Cardiac muscle cell (in vitro differentiated cells and primary cell): ENCODE data around the gene IARS1. TPM values are rescaled to one million over a fixed set of nuclear protein-coding genes. Genes with fewer than 3 reads are reported as not detected.
A peak's percentile ranks its signal among the peaks of the same experiment; 100 is the strongest.

Source experiments
- DNase-seq, 2 donors: peaks; one replicate each; pipeline versions ENCODE4 v3.0.0 to v3.0.0-alpha.2; 2010 to 2017; ENCODE audit warnings: low read depth in 1 of 2, low spot score in 1 of 2
- H3K27ac ChIP-seq: fragments of 200-600 bp; sonication (generic); 2 replicates; pipeline ENCODE4 v1.5.1; 2016
- H3K27me3 ChIP-seq: fragments of 200-600 bp; sonication (generic); 2 replicates; pipeline ENCODE4 v1.6.0; 2016; ENCODE audit warnings: control low read depth
- H3K36me3 ChIP-seq: fragments of 200-600 bp; sonication (generic); 2 replicates; pipeline ENCODE4 v1.5.1; 2016; ENCODE audit warnings: control low read depth
- H3K4me1 ChIP-seq: fragments of 200-600 bp; sonication (generic); 2 replicates; pipeline ENCODE4 v1.8.1; 2017; ENCODE audit warnings: low read depth, mild to moderate bottlenecking, mixed run types
- H3K4me3 ChIP-seq: fragments of 200-600 bp; sonication (generic); 2 replicates; pipeline ENCODE4 v1.5.1; 2016; ENCODE audit warnings: mild to moderate bottlenecking
- H3K9me3 ChIP-seq: fragments of 200-600 bp; sonication (generic); 2 replicates; pipeline ENCODE4 v1.5.1; 2017; ENCODE audit warnings: low read depth, mild to moderate bottlenecking, control low read depth
- polyA plus RNA-seq: library from polyadenylated mRNA; unstranded; fragments of >200 nt; fragmentation: Nextera tagmentation; extraction: Ambion mirVana; gene quantifications from 2 replicates; pipeline ENCODE4 v1.2.1, GENCODE V29; 2016
- total RNA-seq: library from RNA; depleted of rRNA; stranded (reverse); fragments of >200 nt; gene quantifications from 2 replicates; pipeline ENCODE4 v1.2.3, GENCODE V29; 2016
- TF ChIP-seq, protein P1 (sequence below): IDR thresholded peaks from 2 replicates; pipeline ENCODE4 v1.5.1; 2012; ENCODE audit warnings: low read depth, mild to moderate bottlenecking, low read length

Gene IARS1
- total and polyA plus RNA-seq, 2 experiments from 2014 or later, result 87.1 to 96.3 TPM

DNA sequence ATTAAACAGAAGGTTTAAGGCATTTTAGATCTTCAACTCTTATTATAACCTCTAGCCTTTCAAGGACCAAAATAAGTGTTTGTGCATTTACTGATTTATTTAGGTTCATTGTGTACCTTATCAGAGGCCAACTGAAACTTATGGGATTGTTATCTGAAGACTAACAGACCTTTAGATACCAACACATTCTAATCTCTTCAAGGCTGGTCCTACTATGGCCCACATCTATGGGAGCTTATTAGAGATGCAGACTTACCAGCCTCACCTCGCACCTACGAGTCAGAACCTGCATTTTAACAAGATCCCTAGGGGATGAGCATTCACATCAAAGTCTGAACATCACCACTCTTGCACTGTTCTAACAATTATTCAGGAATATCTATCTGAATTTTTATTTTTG is 1.9 kb downstream of the IARS1 start:
- DNase-seq, result no peak
- Histone ChIP-seq H3K36me3 (peaks cover 7% of the 10 kb centered on the region), H3K27me3 (no peaks in the 10 kb centered on the region), H3K9me3 (no peaks in the 10 kb centered on the region), H3K27ac (no peak overlapping the region), H3K4me1 (peaks cover 31% of the 10 kb centered on the region), H3K4me3 (no peak overlapping the region)
- TF ChIP-seq, protein P1, sequence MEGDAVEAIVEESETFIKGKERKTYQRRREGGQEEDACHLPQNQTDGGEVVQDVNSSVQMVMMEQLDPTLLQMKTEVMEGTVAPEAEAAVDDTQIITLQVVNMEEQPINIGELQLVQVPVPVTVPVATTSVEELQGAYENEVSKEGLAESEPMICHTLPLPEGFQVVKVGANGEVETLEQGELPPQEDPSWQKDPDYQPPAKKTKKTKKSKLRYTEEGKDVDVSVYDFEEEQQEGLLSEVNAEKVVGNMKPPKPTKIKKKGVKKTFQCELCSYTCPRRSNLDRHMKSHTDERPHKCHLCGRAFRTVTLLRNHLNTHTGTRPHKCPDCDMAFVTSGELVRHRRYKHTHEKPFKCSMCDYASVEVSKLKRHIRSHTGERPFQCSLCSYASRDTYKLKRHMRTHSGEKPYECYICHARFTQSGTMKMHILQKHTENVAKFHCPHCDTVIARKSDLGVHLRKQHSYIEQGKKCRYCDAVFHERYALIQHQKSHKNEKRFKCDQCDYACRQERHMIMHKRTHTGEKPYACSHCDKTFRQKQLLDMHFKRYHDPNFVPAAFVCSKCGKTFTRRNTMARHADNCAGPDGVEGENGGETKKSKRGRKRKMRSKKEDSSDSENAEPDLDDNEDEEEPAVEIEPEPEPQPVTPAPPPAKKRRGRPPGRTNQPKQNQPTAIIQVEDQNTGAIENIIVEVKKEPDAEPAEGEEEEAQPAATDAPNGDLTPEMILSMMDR, result no peak

DNA sequence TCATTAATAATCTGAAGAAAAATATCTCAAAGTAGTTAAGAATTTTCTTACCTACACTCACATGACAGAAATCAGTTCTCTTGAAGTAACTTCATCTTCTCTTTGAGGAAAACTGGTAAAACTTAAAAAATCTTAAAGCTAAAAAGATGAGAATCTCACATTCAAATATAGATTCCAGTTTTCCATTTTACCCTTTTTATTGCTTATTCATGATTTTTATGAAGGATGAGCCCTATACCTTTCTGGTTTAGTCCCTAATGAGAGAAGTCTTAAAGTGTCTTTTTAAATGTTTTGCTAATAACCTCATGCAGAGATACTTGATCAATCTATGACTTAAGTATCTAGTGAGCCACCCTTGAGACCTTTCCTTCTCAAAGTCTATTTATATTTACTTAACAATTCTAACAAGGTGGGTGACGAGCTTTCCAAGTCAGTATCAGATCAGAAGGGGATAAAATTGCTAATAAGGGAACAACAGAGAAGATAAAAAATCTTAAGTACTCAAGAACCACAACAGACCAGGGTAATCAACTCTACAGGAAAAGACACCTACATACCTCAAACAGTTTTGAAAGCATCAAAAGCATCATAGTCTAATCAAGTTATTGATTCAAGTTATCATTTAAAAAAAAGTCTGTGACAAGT is 2.6 kb downstream of the IARS1 start:
- TF ChIP-seq, protein P1, result no peak
- peaks cover 13% of the 10 kb centered on the region for H3K36me3 ChIP-seq
- peaks cover 26% of the 10 kb centered on the region for H3K4me1 ChIP-seq
- no peak overlapping the region for H3K27ac ChIP-seq
- no peaks in the 10 kb centered on the region for H3K9me3 ChIP-seq
- no peak overlapping the region for H3K4me3 ChIP-seq
- H3K27me3 ChIP-seq, result no peaks in the 10 kb centered on the region
- DNase-seq, result no peak

DNA sequence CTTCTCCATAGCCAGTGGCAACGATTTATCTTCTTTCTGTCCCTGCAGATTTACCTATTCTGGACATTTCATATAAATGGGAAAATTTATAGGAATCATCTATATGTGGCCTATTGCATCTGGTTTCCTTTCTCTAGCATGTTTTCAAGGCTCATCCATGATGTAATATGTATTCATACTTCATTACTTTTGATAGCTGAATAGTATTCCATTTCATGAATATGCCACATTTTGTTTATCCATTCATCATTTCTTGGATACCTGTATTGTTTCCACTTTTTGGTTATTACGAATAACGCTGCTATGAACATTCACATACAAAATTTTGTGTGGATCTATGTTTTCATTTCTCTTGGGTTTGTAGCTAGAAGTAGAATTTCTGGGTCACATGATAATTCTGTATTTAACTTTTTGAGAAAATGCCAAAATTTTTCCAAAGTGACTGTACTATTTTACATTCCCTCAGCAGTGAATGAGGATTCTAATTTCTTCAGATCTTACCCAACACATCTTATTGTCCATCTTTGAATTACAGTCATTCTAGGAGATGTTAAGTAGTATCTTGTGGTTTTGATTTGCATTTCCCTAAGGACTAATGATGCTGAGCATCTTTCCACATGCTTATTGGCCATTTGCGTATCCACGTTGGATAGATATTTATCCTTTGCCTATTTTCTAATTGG is 3.6 kb downstream of the IARS1 start:
- H3K4me1 ChIP-seq, result peaks cover 15% of the 10 kb centered on the region
- H3K27ac ChIP-seq, result no peak overlapping the region
- no peaks in the 10 kb centered on the region for H3K27me3 ChIP-seq
- TF ChIP-seq, protein P1, result no peak
- no peak overlapping the region for H3K4me3 ChIP-seq
- H3K9me3 ChIP-seq, result no peaks in the 10 kb centered on the region
- peak in 1 of 2 donors; percentile 37 for DNase-seq
- H3K36me3 ChIP-seq, result peaks cover 23% of the 10 kb centered on the region

DNA sequence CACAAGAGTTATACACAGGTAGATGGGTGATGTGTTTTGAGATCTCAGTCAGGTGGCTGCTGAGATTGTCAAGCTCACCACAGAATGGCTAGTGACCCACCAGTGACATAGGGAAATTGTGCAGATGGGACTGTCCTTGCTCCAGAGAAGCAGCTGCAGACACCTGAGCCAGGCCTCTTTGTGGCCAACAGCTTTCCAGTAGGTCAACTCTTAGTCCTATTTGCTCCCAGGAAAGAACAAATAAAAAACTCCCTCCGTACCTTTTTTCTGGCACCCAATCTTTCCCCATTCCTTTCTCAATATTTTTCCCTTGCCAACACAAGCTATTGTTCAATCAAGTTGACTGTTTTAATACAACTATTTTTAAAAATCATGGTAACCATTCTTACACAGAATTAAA is 14.2 kb downstream of the IARS1 start:
- H3K9me3 ChIP-seq, result no peaks in the 10 kb centered on the region
- H3K4me1 ChIP-seq, result no peaks in the 10 kb centered on the region
- no peak for DNase-seq
- TF ChIP-seq, protein P1, result no peak
- H3K4me3 ChIP-seq, result no peak overlapping the region
- H3K27ac ChIP-seq, result no peak overlapping the region
- no peaks in the 10 kb centered on the region for H3K27me3 ChIP-seq
- H3K36me3 ChIP-seq, result peaks cover 77% of the 10 kb centered on the region

DNA sequence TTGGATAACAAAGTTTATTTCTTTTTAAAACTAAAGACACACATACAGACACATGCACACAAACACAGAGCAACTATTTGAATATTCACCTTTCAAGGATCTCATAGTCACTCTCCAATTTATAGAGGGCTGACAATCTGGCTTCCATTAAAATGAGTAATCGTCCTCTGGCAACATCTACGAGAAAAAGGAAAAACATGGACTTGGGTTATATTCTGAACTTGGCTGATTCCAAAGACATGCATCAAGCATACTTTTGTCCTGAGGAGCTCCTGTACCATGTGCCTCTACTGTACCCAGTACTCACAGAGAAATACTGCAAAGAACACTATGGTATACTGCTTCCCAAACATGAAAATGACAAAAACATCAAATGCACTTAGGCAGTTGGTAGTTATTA is 15.4 kb downstream of the IARS1 start:
- peaks cover 83% of the 10 kb centered on the region for H3K36me3 ChIP-seq

More for the DNA sequence above, 15.4 kb downstream of the IARS1 start:
- Histone ChIP-seq H3K4me1 (no peaks in the 10 kb centered on the region), H3K27ac (no peak overlapping the region), H3K27me3 (no peaks in the 10 kb centered on the region), H3K9me3 (no peaks in the 10 kb centered on the region), H3K4me3 (no peak overlapping the region)
- TF ChIP-seq, protein P1, result no peak
- DNase-seq, result no peak
